ENCODE results near the gene PPP2R1A.

PPP2R1A gene

DNA sequence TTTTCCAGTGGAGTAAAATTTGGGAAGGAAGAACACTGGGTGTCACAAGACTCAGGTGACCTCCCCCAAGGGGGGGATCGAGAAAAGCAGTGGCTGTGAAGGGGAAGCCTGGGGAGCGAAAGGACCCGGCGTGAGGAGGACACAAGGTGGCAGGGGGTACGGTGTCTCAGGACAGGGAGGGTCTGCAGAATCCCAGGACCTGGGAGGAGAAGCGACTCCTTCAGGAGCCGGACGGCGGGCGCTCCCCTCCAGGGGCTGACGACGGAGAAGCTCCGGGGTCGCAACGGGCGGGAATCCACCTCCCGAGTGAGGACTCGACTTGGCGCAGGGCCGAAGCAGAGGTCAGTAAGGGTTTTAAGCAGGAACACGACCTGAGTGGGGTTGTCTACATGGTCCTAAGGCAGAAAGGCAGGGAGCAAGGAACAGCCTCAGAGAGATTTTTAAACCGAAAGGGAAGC is 19.0 kb upstream of the PPP2R1A start:
- TF ChIP-seq, protein P1, sequence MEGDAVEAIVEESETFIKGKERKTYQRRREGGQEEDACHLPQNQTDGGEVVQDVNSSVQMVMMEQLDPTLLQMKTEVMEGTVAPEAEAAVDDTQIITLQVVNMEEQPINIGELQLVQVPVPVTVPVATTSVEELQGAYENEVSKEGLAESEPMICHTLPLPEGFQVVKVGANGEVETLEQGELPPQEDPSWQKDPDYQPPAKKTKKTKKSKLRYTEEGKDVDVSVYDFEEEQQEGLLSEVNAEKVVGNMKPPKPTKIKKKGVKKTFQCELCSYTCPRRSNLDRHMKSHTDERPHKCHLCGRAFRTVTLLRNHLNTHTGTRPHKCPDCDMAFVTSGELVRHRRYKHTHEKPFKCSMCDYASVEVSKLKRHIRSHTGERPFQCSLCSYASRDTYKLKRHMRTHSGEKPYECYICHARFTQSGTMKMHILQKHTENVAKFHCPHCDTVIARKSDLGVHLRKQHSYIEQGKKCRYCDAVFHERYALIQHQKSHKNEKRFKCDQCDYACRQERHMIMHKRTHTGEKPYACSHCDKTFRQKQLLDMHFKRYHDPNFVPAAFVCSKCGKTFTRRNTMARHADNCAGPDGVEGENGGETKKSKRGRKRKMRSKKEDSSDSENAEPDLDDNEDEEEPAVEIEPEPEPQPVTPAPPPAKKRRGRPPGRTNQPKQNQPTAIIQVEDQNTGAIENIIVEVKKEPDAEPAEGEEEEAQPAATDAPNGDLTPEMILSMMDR (IDR thresholded peaks at IDR 0.05; ENCODE audit: control insufficient read depth, insufficient read depth, low read depth, low read length, missing control alignments) = no peak
- DNase-seq (ENCODE audit: low read depth) = no peak
- peak overlapping the region; percentile 50 for H3K4me3 ChIP-seq (ENCODE audit: control insufficient read depth, low read depth, low read length)

DNA sequence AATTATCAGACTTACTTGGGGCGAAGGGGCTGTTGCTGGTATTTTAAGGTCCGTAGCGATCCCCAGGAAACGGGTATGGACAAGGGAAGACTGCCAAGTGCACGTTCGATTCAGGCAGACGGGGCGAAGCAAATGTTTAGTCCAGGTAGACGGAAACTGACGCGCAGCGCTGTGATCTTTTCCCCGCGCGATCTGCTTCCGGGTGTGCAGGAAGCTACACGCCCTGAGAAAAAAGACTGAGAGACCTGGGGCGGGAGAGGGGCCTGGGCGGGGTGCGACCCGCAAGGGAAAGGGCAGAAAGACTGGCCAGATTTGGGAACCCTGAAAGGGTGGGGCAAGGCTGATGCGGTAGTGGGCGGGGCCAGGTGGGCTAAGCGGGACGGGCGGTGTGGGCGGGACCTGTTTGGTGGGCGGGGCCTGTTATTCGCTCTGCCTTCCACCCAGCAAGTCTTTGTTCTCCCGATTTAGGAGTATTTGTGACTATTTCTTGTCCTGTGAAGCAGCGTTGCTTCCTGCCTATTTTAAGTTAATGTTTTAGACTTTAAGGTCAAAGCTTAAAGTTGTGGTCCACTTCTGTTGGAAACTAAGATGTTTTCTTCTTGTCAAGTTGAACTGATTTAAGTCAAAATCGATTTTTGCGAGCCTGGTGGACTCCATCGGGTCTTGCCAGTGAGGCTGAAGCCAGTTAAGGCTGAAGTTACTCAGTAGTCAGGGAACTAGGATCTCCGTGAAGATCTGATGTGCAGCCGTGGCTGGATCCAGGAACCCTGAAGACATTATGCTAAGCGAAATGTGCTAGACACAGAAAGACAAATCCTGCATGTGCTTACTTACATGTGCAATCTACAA is 18.3 kb upstream of the PPP2R1A start, which contains the start of gene ZNF836:
ZNF836 (minus strand) TSS at position 301 of the 849 bp plus-strand sequence. CDS start 3,549 bp downstream, outside the sequence.
- peak within 1 kb of the TSS; percentile 50 for H3K4me3 ChIP-seq (ENCODE audit: control insufficient read depth, low read depth, low read length)
- no peak for DNase-seq (ENCODE audit: low read depth)
- TF ChIP-seq, protein P1 (IDR thresholded peaks at IDR 0.05; ENCODE audit: control insufficient read depth, insufficient read depth, low read depth, low read length, missing control alignments) = no peak

DNA sequence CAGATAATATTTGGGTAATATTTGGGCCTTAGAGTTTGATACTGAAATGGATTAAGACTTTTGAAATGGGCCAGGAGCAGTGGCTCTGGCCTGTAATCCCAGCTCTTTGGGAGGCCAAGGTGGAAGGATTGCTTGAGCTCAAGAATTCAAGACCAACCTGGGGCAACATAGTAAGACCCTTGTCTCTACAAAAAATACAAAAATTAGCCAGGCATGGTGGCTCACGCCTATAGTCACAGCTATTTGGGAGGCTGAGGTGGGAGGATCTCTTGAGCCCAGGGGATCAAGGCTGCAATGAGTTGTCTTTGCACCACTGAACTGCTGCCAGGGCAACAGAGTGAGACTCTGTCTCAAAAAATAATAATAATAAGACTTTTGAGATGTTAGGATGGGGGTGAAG is 17.5 kb upstream of the PPP2R1A start:
- H3K4me3 ChIP-seq (ENCODE audit: control insufficient read depth, low read depth, low read length) = no peak overlapping the region
- TF ChIP-seq, protein P1 (IDR thresholded peaks at IDR 0.05; ENCODE audit: control insufficient read depth, insufficient read depth, low read depth, low read length, missing control alignments) = no peak
- no peak for DNase-seq (ENCODE audit: low read depth)

DNA sequence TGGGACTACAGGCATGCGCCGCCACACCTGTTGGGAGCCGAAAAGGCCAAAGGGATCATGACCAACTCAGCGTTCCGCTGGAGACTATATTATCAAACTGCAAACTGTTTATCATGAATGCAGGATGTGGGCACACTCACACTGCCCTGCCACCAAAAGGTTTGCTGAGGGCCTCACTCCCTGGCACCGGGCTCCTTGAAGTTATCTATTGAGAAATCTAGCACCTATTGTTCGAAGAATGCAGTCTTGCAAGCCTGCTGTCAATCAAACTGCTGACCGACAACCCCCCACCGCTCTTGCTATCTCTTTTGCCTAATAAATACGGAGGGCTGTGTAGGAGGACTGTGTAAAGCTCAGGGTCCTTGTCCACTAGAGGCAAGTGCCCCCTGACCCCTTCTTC is 13.3 kb upstream of the PPP2R1A start:
- TF ChIP-seq, protein P1 (IDR thresholded peaks at IDR 0.05; ENCODE audit: control insufficient read depth, insufficient read depth, low read depth, low read length, missing control alignments) = no peak
- H3K4me3 ChIP-seq (ENCODE audit: control insufficient read depth, low read depth, low read length) = no peak overlapping the region
- DNase-seq (ENCODE audit: low read depth) = no peak

DNA sequence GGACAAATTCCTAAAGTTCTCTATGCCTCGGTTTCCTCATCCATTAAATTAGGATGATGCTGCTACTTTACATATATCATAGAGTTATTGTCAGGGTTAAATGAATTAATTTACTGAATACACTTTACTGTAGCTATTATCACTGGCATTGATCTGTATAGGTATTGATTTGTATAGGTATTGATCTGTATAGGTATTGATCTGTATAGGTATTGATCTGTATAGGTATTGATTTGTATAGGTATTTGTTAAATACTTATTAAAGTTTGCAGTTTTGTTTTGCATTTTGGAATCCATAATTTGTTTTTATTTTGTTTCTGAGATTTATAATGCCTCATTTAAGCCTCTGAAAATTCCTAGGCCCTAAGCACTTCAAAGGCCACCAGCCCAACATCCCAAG is 2.4 kb upstream of the PPP2R1A start:
- no peak for DNase-seq (ENCODE audit: low read depth)
- TF ChIP-seq, protein P1 (IDR thresholded peaks at IDR 0.05; ENCODE audit: control insufficient read depth, insufficient read depth, low read depth, low read length, missing control alignments) = no peak
- no peak overlapping the region for H3K4me3 ChIP-seq (ENCODE audit: control insufficient read depth, low read depth, low read length)

DNA sequence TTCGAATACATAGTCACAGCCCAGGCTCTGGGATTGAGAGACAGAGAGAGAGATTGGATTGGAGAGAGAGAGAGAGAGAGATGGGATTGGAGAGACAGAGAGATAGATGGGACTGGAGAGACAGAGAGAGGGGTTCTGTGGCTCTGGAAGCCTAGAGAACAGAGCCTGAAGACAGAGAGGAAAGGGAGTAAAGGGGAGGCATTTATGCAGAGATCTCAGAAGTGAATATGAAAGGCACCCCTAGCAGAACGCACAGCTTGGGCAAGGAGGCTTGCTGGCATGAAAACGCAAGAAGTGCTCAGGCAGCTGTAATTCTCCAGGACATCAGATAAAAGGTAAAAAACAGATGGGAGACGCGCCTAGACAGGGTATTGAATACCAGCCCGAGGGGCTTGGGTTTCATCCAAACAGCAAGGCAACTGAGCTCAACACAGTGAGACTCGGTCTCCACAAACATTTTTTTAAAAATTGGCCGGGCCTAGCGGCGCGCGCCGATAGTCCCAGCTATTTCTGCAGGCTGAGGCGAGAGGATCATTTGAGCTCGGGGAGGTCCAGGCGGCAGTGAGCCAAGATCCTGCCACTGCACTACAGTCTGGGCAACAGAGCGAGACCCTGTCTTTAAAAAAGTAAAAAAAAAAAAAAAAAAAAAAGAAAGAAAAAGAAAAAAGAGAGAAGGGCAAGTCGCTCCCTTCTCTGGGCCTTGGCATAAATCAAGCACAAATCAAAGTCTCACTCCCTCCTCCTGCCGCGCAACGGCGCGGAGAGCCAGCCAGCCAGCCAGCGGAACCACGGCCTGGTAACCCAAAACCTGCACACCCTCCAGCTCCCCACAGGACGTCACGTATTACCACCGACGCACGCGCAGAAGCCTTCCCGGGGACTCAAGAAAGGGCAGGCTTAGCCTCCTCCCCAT is 774 bp upstream of the PPP2R1A start:
- TF ChIP-seq, protein P1 (IDR thresholded peaks at IDR 0.05; ENCODE audit: control insufficient read depth, insufficient read depth, low read depth, low read length, missing control alignments) = no peak
- no peak for DNase-seq (ENCODE audit: low read depth)
- H3K4me3 ChIP-seq (ENCODE audit: control insufficient read depth, low read depth, low read length) = peak overlapping the region; percentile 19

Measured in AG09309 (cell line).